Measurements from ENCODE around the gene ZNF827. TPM values are rescaled to one million over a fixed set of nuclear protein-coding genes. Genes with fewer than 3 reads are reported as not detected.

ZNF827 gene
- total and polyA plus RNA-seq, 7 donors = 1.7 to 15.2 (median 7.3) TPM

DNA sequence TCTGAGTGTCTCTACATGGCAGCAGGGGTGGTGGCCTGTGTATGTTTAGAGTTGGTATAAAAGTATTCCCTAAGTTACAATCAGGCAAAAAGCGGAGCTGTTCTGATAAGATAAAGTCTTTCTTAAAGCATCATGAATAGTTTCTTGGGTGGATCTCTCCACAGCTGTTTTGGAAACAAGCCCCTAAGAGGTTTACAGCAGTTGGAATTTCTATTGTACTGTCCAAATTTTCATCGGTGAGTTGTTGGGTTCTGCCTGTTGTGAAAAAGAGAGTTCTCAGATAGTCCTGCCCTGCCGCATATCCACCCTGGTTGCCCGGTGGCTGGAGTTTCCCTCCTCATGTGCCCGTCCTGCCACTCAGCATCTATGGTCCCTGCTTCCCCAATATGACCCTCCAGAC lies 208.6 kb downstream of the ZNF827 start:
- H3K4me3 ChIP-seq = no peak overlapping the region
- 49 to 66% (median 51%) methylated on average over 5 of the region's 5 CpGs for WGBS, 3 donors
- intact Hi-C loops (cut with DNase I) = loop anchor here (5.0 to 10.0 kb wide), 3 partner anchors 113 to 548 kb away; partner anchors contain the start of genes MMAA (in 1 of the 2), OTUD4 (in 1 of the 2) and ZNF827 (in 1 of the 2)
- no peak for TF ChIP-seq CTCF (IDR thresholded peaks at IDR 0.05)
- DNase-seq = no peak
- H3K27ac ChIP-seq = peak overlapping the region; percentile 19
- H3K9me3 ChIP-seq = no peaks in the 10 kb centered on the region
- H3K4me1 ChIP-seq = peaks cover 19% of the 10 kb centered on the region
- no peaks in the 10 kb centered on the region for H3K36me3 ChIP-seq (ENCODE audit: insufficient read depth in 1 of 2, low read depth in 1 of 2)
- no peak for ATAC-seq
- H3K27me3 ChIP-seq (ENCODE audit: insufficient read depth in 3 of 3, low read length in 2 of 3) = no peaks in the 10 kb centered on the region

DNA sequence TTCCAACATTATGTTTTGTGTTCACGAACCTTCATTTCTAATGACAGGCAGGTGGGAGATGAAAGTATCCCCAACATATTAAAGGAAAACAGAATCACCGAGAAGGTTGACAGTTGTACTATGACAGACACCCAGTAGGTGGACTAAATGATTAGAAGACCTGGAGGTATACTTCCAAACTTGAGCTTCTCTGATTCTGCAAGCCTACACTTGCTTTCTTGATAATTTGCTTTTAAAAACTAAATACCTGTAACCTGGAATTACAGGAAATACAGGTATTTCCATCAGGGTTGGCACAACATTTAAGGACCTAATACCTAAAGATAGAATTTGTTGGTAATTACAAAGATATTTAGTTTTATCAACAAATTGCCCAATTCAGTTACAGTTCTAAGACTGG lies 215.3 kb downstream of the ZNF827 start:
- Histone ChIP-seq H3K9me3 (no peaks in the 10 kb centered on the region), H3K36me3 (ENCODE audit: insufficient read depth in 1 of 2, low read depth in 1 of 2) (no peaks in the 10 kb centered on the region), H3K4me3 (no peak overlapping the region), H3K27ac (no peak overlapping the region), H3K27me3 (ENCODE audit: insufficient read depth in 3 of 3, low read length in 2 of 3) (no peaks in the 10 kb centered on the region), H3K4me1 (peaks cover 24% of the 10 kb centered on the region)
- no peak for DNase-seq
- 94 to 98% (median 98%) methylated on average over 2 of the region's 2 CpGs for WGBS, 3 donors
- TF ChIP-seq CTCF (IDR thresholded peaks at IDR 0.05) = no peak
- intact Hi-C loops (cut with DNase I) = no loop called here
- no peak for ATAC-seq

DNA sequence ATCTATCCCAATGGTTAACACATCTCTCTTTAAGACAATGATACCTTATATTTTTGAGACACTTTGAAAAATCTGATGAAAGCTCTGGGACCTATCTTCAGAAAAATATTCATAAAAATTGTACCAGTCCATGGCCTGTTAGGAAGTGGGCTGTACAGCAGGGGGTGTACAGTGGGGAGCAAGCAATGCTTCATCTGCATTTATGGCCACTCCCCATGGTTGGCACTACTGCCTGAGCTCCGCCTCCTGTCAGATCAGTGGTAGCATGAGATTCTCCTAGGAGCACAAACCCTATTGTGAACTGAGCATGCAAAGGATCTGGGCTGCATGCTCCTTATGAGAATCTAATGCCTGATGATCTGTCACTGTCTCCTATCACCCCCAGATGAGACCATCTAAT lies 216.1 kb downstream of the ZNF827 start:
- 94 to 100% (median 95%) methylated on average over 1 of the region's 1 CpG for whole genome bisulfite sequencing, 3 donors
- Histone ChIP-seq H3K27me3 (ENCODE audit: insufficient read depth in 3 of 3, low read length in 2 of 3) (no peaks in the 10 kb centered on the region), H3K4me3 (no peak overlapping the region), H3K27ac (no peak overlapping the region), H3K4me1 (peaks cover 24% of the 10 kb centered on the region), H3K9me3 (no peaks in the 10 kb centered on the region), H3K36me3 (ENCODE audit: insufficient read depth in 1 of 2, low read depth in 1 of 2) (no peaks in the 10 kb centered on the region)
- peak in 3 of 4 donors; percentile 38 to 52 (median 45) for ATAC-seq
- TF ChIP-seq CTCF (IDR thresholded peaks at IDR 0.05) = no peak
- intact Hi-C loops (cut with DNase I) = no loop called here
- no peak for DNase-seq

GRCh38 chr4:145720656-145721055 lies 218.0 kb downstream of the ZNF827 start:
- intact Hi-C loops (cut with DNase I) = no loop called here
- no peaks in the 10 kb centered on the region for H3K9me3 ChIP-seq
- DNase-seq (no peak), ATAC-seq (no peak)
- H3K27ac ChIP-seq = peak overlapping the region; percentile 78
- TF ChIP-seq CTCF (IDR thresholded peaks at IDR 0.05) = no peak
- H3K4me1 ChIP-seq = peaks cover 33% of the 10 kb centered on the region
- no peaks in the 10 kb centered on the region for H3K27me3 ChIP-seq (ENCODE audit: insufficient read depth in 3 of 3, low read length in 2 of 3)
- no peaks in the 10 kb centered on the region for H3K36me3 ChIP-seq (ENCODE audit: insufficient read depth in 1 of 2, low read depth in 1 of 2)
- H3K4me3 ChIP-seq = no peak overlapping the region
- 81 to 96% (median 88%) methylated on average over 3 of the region's 3 CpGs for WGBS, 3 donors
